Femur (tissue), 1 donor: Measurements from ENCODE around the gene ZC2HC1C.
"Not testable (repeated sequence)": the region's sequence is repeated elsewhere in the genome, so short reads cannot be mapped to it uniquely, and the experiment has no call there.

ENCODE experiments used
- DNase-seq: peaks from one replicate; pipeline ENCODE4 v3.0.0-alpha.2; 2017

Gene ZC2HC1C

GRCh38 chr14:75096959-75097358 lies 27.5 kb downstream of the ZC2HC1C start:
- no peak for DNase-seq

GRCh38 chr14:75098212-75098611 lies 28.8 kb downstream of the ZC2HC1C start:
- DNase-seq = no peak

- no peak for DNase-seq
These were observed 29.2 kb downstream of the ZC2HC1C start for GRCh38 chr14:75098682-75099081.

GRCh38 chr14:75101491-75101890 lies 32.0 kb downstream of the ZC2HC1C start:
- no peak for DNase-seq

- no peak for DNase-seq
These were observed 37.7 kb downstream of the ZC2HC1C start for GRCh38 chr14:75107186-75107585.

- DNase-seq = no peak
These were observed 40.4 kb downstream of the ZC2HC1C start for GRCh38 chr14:75109877-75110276.

- no peak for DNase-seq
These were observed 44.6 kb downstream of the ZC2HC1C start for GRCh38 chr14:75113932-75114539.

GRCh38 chr14:75119056-75119455 lies 49.6 kb downstream of the ZC2HC1C start:
- DNase-seq = no peak

- no peak for DNase-seq
These were observed 51.3 kb downstream of the ZC2HC1C start for GRCh38 chr14:75120541-75121291.

GRCh38 chr14:75121552-75121951 lies 52.1 kb downstream of the ZC2HC1C start:
- no peak for DNase-seq

GRCh38 chr14:75123991-75124390 lies 54.5 kb downstream of the ZC2HC1C start:
- DNase-seq = peak; percentile 24

- DNase-seq = no peak
These were observed 56.2 kb downstream of the ZC2HC1C start for GRCh38 chr14:75125617-75126016.

- DNase-seq = no peak
These were observed 56.7 kb downstream of the ZC2HC1C start for GRCh38 chr14:75126121-75126544.

- DNase-seq = peak; percentile 95
These were observed 57.4 kb downstream of the ZC2HC1C start, which contains the start of gene NEK9 for GRCh38 chr14:75126679-75127473. Gene NEK9 (minus strand): TSS chr14:75127048. CDS start chr14:75126921, 127 bp downstream.

GRCh38 chr14:75127474-75127820 lies 58.0 kb downstream of the ZC2HC1C start:
- DNase-seq = not testable (repeated sequence)

GRCh38 chr14:75127903-75128595 lies 58.6 kb downstream of the ZC2HC1C start:
- no peak for DNase-seq

GRCh38 chr14:75128596-75128990 lies 59.2 kb downstream of the ZC2HC1C start:
- no peak for DNase-seq
